Activated CD8-positive, alpha-beta T cell treated with anti-CD3 and anti-CD28 coated beads for 36 hours (primary cell): ENCODE measurements around the gene FAM107A. TPM values are rescaled to one million over a fixed set of nuclear protein-coding genes. Genes with fewer than 3 reads are reported as not detected.

Source experiments
- ATAC-seq: fragments of 200-7000 bp; cut with Tn5 transposase; one replicate; pipeline ENCODE4 v1.10.0; 2021; ENCODE audit warnings: mild to moderate bottlenecking, moderate library complexity
- CTCF ChIA-PET: fragments of 350-600 bp; sonication (Branson Sonifier 250); formaldehyde crosslinking; loops from one replicate; lab custom pipeline; 2021; ENCODE audit warnings: antibody characterized with exemption; lab: Charles Lee
- POLR2A ChIA-PET: fragments of 350-600 bp; sonication (Branson Sonifier 250); formaldehyde crosslinking; loops from one replicate; lab custom pipeline; 2021; ENCODE audit warnings: antibody characterized with exemption; lab: Charles Lee
- DNase-seq: peaks from one replicate; pipeline ENCODE4 v3.0.0-alpha.2; 2020
- H3K27ac Mint-ChIP-seq: one replicate; pipeline ENCODE4 v1.8.0; 2021; ENCODE audit warnings: mild to moderate bottlenecking, mixed read lengths
- H3K27me3 Mint-ChIP-seq: one replicate; pipeline ENCODE4 v1.8.0; 2021; ENCODE audit warnings: mixed read lengths
- H3K36me3 Mint-ChIP-seq: one replicate; pipeline ENCODE4 v1.8.0; 2021; ENCODE audit warnings: low read depth, mixed read lengths
- H3K4me1 Mint-ChIP-seq: one replicate; pipeline ENCODE4 v1.8.0; 2021; ENCODE audit warnings: low read depth, mixed read lengths
- H3K4me3 Mint-ChIP-seq: one replicate; pipeline ENCODE4 v1.8.0; 2021; ENCODE audit warnings: mild to moderate bottlenecking, moderate library complexity, mixed read lengths
- H3K9me3 Mint-ChIP-seq: one replicate; pipeline ENCODE4 v1.8.0; 2021; ENCODE audit warnings: mixed read lengths
- CTCF ChIP-seq: fragments of 200-600 bp; IDR thresholded peaks from one replicate; pipeline ENCODE4 v1.8.0; 2022; ENCODE audit warnings: antibody characterized with exemption, mild to moderate bottlenecking
- intact Hi-C: fragments of 100-400 bp; cut with micrococcal nuclease; formaldehyde crosslinking; loops from one replicate; pipeline ENCODE4 v1.10.0; 2022
- total RNA-seq, 2 experiments: library from RNA; stranded (reverse); gene quantifications; one replicate each; pipeline ENCODE4 v1.2.3, GENCODE V29; 2021

FAM107A gene
- total RNA-seq, 2 experiments from 2014 or later = not detected

DNA sequence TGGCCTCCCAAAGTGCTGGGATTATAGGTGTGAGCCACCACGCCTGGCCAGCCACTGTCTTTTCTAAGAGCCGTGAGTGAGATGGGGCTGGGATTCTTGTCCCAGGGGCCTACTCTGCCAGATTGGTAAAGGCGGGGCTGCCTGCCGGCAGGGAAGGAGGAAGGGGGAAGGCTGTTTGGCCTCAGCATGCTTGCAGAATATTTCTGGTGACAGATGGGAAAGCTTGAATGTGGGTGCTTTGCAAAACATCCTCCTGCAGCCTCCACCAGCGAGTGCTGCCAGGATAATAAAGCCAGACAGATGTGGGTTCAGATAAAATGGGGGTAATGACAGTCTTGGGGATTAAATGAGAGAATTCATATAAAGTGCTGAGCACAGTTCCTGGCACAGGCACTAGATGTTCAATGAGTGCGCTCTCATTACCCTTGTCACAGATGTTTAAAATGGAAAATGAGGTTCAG lies 20.4 kb downstream of the FAM107A start:
- TF ChIP-seq CTCF = no peak
- H3K27ac Mint-ChIP-seq = no peak overlapping the region
- POLR2A ChIA-PET = no interaction called here
- CTCF ChIA-PET = interaction anchor here (0.9 to 7.1 kb wide), 6 partner anchors 12 to 73 kb away, joined by 3 to 49 read pairs (median 4); no protein-coding TSS in a partner anchor
- H3K9me3 Mint-ChIP-seq = peaks cover 2% of the 10 kb centered on the region
- no peaks in the 10 kb centered on the region for H3K36me3 Mint-ChIP-seq
- DNase-seq (no peak), ATAC-seq (no peak)
- H3K27me3 Mint-ChIP-seq = no peaks in the 10 kb centered on the region
- H3K4me3 Mint-ChIP-seq = no peak overlapping the region
- intact Hi-C loops = no loop called here
- H3K4me1 Mint-ChIP-seq = no peaks in the 10 kb centered on the region

DNA sequence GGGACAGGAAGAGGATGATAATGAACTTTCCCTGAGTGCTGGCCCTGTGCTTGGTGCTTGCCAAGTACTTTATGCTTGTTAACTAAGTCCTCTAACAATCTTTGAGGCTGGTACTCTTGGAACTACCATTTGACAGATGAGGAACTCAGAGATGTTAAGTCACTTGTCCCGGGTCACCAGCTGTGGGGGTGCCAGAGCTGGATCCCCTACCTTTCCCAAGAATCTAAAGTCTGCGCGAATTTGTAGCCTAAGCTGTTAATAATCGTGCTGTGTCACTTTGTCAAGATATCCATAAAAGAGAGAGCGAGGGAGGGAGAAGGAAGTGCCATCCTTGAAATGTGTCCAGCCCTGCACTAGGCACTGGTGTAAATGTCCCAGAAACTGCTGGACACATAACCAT lies 21.2 kb downstream of the FAM107A start:
- ChIA-PET CTCF (interaction anchor here (0.9 to 7.1 kb wide), 3 partner anchors 13 to 74 kb away, joined by 3 to 49 read pairs (median 5); no protein-coding TSS in a partner anchor), POLR2A (no interaction called here)
- intact Hi-C loops = no loop called here
- Mint-ChIP-seq H3K27me3 (no peaks in the 10 kb centered on the region), H3K9me3 (peaks cover 5% of the 10 kb centered on the region), H3K36me3 (no peaks in the 10 kb centered on the region), H3K4me1 (no peaks in the 10 kb centered on the region), H3K4me3 (no peak overlapping the region), H3K27ac (no peak overlapping the region)
- no peak for ATAC-seq
- no peak for DNase-seq
- TF ChIP-seq CTCF = no peak

- ChIA-PET CTCF (interaction anchor here (1.2 to 7.1 kb wide), 2 partner anchors 14 to 30 kb away, joined by 3 to 49 read pairs; no protein-coding TSS in a partner anchor), POLR2A (no interaction called here)
- Mint-ChIP-seq H3K27me3 (no peaks in the 10 kb centered on the region), H3K27ac (no peak overlapping the region), H3K9me3 (peaks cover 5% of the 10 kb centered on the region), H3K36me3 (no peaks in the 10 kb centered on the region), H3K4me1 (no peaks in the 10 kb centered on the region), H3K4me3 (no peak overlapping the region)
- intact Hi-C loops = no loop called here
- DNase-seq (no peak), ATAC-seq (no peak)
- TF ChIP-seq CTCF = no peak
Observed at GRCh38 chr3:58555203-58555602, 22.0 kb downstream of the FAM107A start.

DNA sequence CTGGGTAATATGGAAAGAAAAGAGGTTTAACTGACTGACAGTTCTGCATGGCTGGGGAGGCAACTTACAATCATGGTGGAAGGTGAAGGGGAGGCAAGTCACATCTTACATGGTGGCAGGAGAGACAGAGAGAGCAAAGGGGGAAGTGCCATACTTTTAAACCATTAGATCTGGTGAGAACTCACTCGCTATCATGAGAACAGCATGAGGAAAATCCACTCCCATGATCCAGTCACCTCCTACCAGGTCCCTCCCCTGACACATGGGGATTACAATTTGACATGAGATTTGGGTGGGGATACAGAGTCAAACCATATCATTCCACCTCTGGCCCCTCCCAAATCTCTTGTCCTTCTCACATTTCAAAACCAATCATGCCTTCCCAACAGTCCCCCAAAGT lies 24.2 kb downstream of the FAM107A start:
- intact Hi-C loops = no loop called here
- Mint-ChIP-seq H3K4me3 (no peak overlapping the region), H3K27ac (no peak overlapping the region), H3K4me1 (no peaks in the 10 kb centered on the region), H3K9me3 (peaks cover 5% of the 10 kb centered on the region), H3K36me3 (no peaks in the 10 kb centered on the region), H3K27me3 (no peaks in the 10 kb centered on the region)
- ATAC-seq (no peak), DNase-seq (no peak)
- ChIA-PET CTCF (interaction anchor here (1.3 kb wide), 1 partner anchor 16 kb away, joined by 5 read pairs; no protein-coding TSS in a partner anchor), POLR2A (no interaction called here)
- TF ChIP-seq CTCF = no peak

GRCh38 chr3:58551636-58552180 lies 25.5 kb downstream of the FAM107A start:
- H3K4me1 Mint-ChIP-seq = no peaks in the 10 kb centered on the region
- DNase-seq (no peak), ATAC-seq (no peak)
- H3K36me3 Mint-ChIP-seq = no peaks in the 10 kb centered on the region
- H3K27ac Mint-ChIP-seq = no peak overlapping the region
- TF ChIP-seq CTCF = no peak
- intact Hi-C loops = no loop called here
- POLR2A ChIA-PET = no interaction called here
- peaks cover 5% of the 10 kb centered on the region for H3K9me3 Mint-ChIP-seq
- H3K4me3 Mint-ChIP-seq = no peak overlapping the region
- no peaks in the 10 kb centered on the region for H3K27me3 Mint-ChIP-seq
- CTCF ChIA-PET = interaction anchor here (1.3 kb wide), 1 partner anchor 17 kb away, joined by 5 read pairs; no protein-coding TSS in a partner anchor
